WTC11 (cell line): ENCODE data around the gene CAB39. TPM values are rescaled to one million over a fixed set of nuclear protein-coding genes. Genes with fewer than 3 reads are reported as not detected.

Experiments
- ATAC-seq: fragments of 200-7000 bp; cut with Tn5 transposase; 2 replicates; pipeline ENCODE4 v1.10.0; 2021; ENCODE audit warnings: mild to moderate bottlenecking, moderate library complexity
- CTCF ChIA-PET: fragments of 300-600 bp; sonication (Branson Sonifier 250); formaldehyde crosslinking; loops from one replicate; lab custom pipeline; 2021; ENCODE audit warnings: antibody characterized with exemption; lab: Charles Lee
- POLR2A ChIA-PET: fragments of 350-600 bp; sonication (Branson Sonifier 250); formaldehyde crosslinking; loops from one replicate; lab custom pipeline; 2021; ENCODE audit warnings: antibody characterized with exemption; lab: Charles Lee
- DNase-seq: peaks from one replicate; pipeline ENCODE4 v3.0.0; 2021; ENCODE audit warnings: low spot score
- H3K27ac Mint-ChIP-seq: 2 replicates; pipeline ENCODE4 v1.8.0; 2021; ENCODE audit warnings: mixed read lengths
- H3K27me3 Mint-ChIP-seq: 2 replicates; pipeline ENCODE4 v1.8.0; 2021; ENCODE audit warnings: low read depth, mild to moderate bottlenecking, moderate library complexity, mixed read lengths
- H3K36me3 Mint-ChIP-seq: 2 replicates; pipeline ENCODE4 v1.8.0; 2021; ENCODE audit warnings: mixed read lengths
- H3K4me1 Mint-ChIP-seq: 2 replicates; pipeline ENCODE4 v1.8.0; 2022; ENCODE audit warnings: mixed read lengths
- H3K4me3 Mint-ChIP-seq: 2 replicates; pipeline ENCODE4 v1.8.0; 2021; ENCODE audit warnings: mild to moderate bottlenecking, moderate library complexity, mixed read lengths
- H3K9me3 Mint-ChIP-seq: 2 replicates; pipeline ENCODE4 v1.8.0; 2021; ENCODE audit warnings: mixed read lengths
- E2F5 ChIP-seq: sonication (generic); formaldehyde crosslinking; IDR thresholded peaks from 2 replicates; pipeline ENCODE4 v1.8.1; 2022; ENCODE audit warnings: mild to moderate bottlenecking, moderate library complexity, missing genetic modification reagents
- GTF2I ChIP-seq: fragments of 250-450 bp; sonication (Bioruptor Pico); conservative IDR thresholded peaks from 2 replicates; pipeline ENCODE4 v1.4.0; 2021; ENCODE audit warnings: mild to moderate bottlenecking
- KAT7 ChIP-seq: sonication (generic); formaldehyde crosslinking; IDR thresholded peaks from 2 replicates; pipeline ENCODE4 v1.8.1; 2023; ENCODE audit warnings: missing genetic modification reagents, mild to moderate bottlenecking, borderline replicate concordance
- MAX ChIP-seq: sonication (generic); formaldehyde crosslinking; IDR thresholded peaks from 2 replicates; pipeline ENCODE4 v1.8.0; 2022; ENCODE audit warnings: mild to moderate bottlenecking, missing genetic modification reagents
- MXD4 ChIP-seq: fragments of 250-450 bp; sonication (Bioruptor Pico); IDR thresholded peaks from 2 replicates; pipeline ENCODE4 v1.8.0; 2021; ENCODE audit warnings: mild to moderate bottlenecking, moderate library complexity, borderline replicate concordance
- NFATC4 ChIP-seq: fragments of 250-450 bp; sonication (Bioruptor Pico); IDR thresholded peaks from 2 replicates; pipeline ENCODE4 v1.9.0; 2021; ENCODE audit warnings: mild to moderate bottlenecking
- OVOL2 ChIP-seq: fragments of 250-450 bp; sonication (Bioruptor Pico); IDR thresholded peaks from 2 replicates; pipeline ENCODE4 v1.9.0; 2021; ENCODE audit warnings: mild to moderate bottlenecking, borderline replicate concordance
- SOX15 ChIP-seq: fragments of 250-450 bp; sonication (Bioruptor Pico); IDR thresholded peaks from 2 replicates; pipeline ENCODE4 v1.9.0; 2021; ENCODE audit warnings: mild to moderate bottlenecking
- SP1 ChIP-seq: sonication (generic); formaldehyde crosslinking; conservative IDR thresholded peaks from 2 replicates; pipeline ENCODE4 v1.8.1; 2022; ENCODE audit warnings: missing genetic modification reagents
- TP53 ChIP-seq: sonication (generic); formaldehyde crosslinking; IDR thresholded peaks from 2 replicates; pipeline ENCODE4 v1.8.1; 2023; ENCODE audit warnings: mild to moderate bottlenecking, missing genetic modification reagents
- ZBTB21 ChIP-seq: sonication (generic); formaldehyde crosslinking; IDR thresholded peaks from 2 replicates; pipeline ENCODE4 v1.8.1; 2023; ENCODE audit warnings: mild to moderate bottlenecking, missing genetic modification reagents, borderline replicate concordance
- ZBTB43 ChIP-seq: sonication (generic); formaldehyde crosslinking; IDR thresholded peaks from 2 replicates; pipeline ENCODE4 v1.8.1; 2023; ENCODE audit warnings: mild to moderate bottlenecking, missing genetic modification reagents
- ZNF423 ChIP-seq: fragments of 250-450 bp; sonication (Bioruptor Pico); IDR thresholded peaks from 2 replicates; pipeline ENCODE4 v2.1.2; 2022; ENCODE audit warnings: mild to moderate bottlenecking, moderate library complexity
- ZSCAN18 ChIP-seq: fragments of 250-450 bp; sonication (Bioruptor Pico); IDR thresholded peaks from 2 replicates; pipeline ENCODE4 v2.1.2; 2022; ENCODE audit warnings: mild to moderate bottlenecking, moderate library complexity
- total RNA-seq: library from RNA; stranded (reverse); gene quantifications from 3 replicates; pipeline ENCODE4 v1.2.3, GENCODE V29; 2021
- TF ChIP-seq, protein P1 (sequence below): sonication (generic); formaldehyde crosslinking; IDR thresholded peaks from 2 replicates; pipeline ENCODE4 v1.8.0; 2022; ENCODE audit warnings: mild to moderate bottlenecking, missing genetic modification reagents
- TF ChIP-seq, protein P2 (sequence below): fragments of 200-600 bp; IDR thresholded peaks from 2 replicates; pipeline ENCODE4 v1.8.0; 2022; ENCODE audit warnings: antibody characterized with exemption
- TF ChIP-seq, protein P3 (sequence below): sonication (generic); formaldehyde crosslinking; IDR thresholded peaks from 2 replicates; pipeline ENCODE4 v1.8.1; 2023; ENCODE audit warnings: mild to moderate bottlenecking, moderate library complexity, missing genetic modification reagents

The CAB39 gene
- total RNA-seq, 1 experiment from 2014 or later = 36.9 TPM

DNA sequence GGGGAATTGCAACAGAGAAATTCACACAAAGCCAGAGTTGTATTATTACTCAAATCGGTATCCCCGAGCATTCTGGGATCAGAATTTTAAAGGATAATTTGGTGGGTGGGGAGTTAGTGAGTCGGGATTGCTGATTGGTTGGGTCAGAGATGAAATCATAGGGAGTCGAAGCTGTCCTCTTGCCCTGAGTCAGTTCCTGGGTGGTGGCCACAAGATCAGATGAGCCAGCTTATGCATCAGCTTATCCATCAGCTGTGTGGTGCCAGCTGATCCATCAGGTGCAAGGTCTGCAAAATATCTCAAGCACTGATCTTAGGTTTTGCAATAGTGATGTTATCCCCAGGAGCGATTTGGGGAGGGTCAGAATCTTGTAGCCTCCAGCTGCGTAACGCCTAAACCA, 117.8 kb downstream of the CAB39 start:
- no peak overlapping the region for H3K4me3 Mint-ChIP-seq
- no peak for DNase-seq
- no peak for ATAC-seq
- ChIA-PET CTCF (interaction anchor here (1.0 to 3.2 kb wide), 3 partner anchors 18 to 94 kb away, joined by 3 to 10 read pairs (median 10); no protein-coding TSS in a partner anchor), POLR2A (no interaction called here)
- no peaks in the 10 kb centered on the region for H3K36me3 Mint-ChIP-seq
- peaks cover 5% of the 10 kb centered on the region; the same call in 1 of the 2 replicates for H3K27me3 Mint-ChIP-seq
- H3K4me1 Mint-ChIP-seq = no peaks in the 10 kb centered on the region
- TF ChIP-seq NFATC4 (CRISPR knock-in tag) = no peak
- no peak for TF ChIP-seq E2F5
- no peak for TF ChIP-seq ZNF423
- TF ChIP-seq, protein P1, sequence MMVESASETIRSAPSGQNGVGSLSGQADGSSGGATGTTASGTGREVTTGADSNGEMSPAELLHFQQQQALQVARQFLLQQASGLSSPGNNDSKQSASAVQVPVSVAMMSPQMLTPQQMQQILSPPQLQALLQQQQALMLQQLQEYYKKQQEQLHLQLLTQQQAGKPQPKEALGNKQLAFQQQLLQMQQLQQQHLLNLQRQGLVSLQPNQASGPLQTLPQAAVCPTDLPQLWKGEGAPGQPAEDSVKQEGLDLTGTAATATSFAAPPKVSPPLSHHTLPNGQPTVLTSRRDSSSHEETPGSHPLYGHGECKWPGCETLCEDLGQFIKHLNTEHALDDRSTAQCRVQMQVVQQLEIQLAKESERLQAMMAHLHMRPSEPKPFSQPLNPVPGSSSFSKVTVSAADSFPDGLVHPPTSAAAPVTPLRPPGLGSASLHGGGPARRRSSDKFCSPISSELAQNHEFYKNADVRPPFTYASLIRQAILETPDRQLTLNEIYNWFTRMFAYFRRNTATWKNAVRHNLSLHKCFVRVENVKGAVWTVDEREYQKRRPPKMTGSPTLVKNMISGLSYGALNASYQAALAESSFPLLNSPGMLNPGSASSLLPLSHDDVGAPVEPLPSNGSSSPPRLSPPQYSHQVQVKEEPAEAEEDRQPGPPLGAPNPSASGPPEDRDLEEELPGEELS (CRISPR knock-in tag) = no peak
- TF ChIP-seq GTF2I = no peak
- no peak for TF ChIP-seq MXD4 (CRISPR knock-in tag)
- no peak for TF ChIP-seq KAT7 (CRISPR knock-in tag)
- no peak for TF ChIP-seq ZBTB21 (CRISPR knock-in tag)
- TF ChIP-seq TP53 (CRISPR knock-in tag) = no peak
- peaks cover 4% of the 10 kb centered on the region; the same call in 1 of the 2 replicates for H3K9me3 Mint-ChIP-seq
- H3K27ac Mint-ChIP-seq = no peak overlapping the region

- Mint-ChIP-seq H3K9me3 (peaks cover 19% of the 10 kb centered on the region), H3K27me3 (peaks cover 4% of the 10 kb centered on the region; the same call in 1 of the 2 replicates), H3K4me1 (0 out of 2 replicates have a peak, but pooled peaks cover 3% of the 10 kb centered on the region), H3K27ac (no peak overlapping the region), H3K36me3 (no peaks in the 10 kb centered on the region), H3K4me3 (no peak overlapping the region)
- POLR2A ChIA-PET = no interaction called here
- DNase-seq (no peak), ATAC-seq (no peak)
- CTCF ChIA-PET = interaction anchor here (0.6 to 2.6 kb wide), 4 partner anchors 8 to 147 kb away, joined by 3 to 20 read pairs (median 5); no protein-coding TSS in a partner anchor
- TF ChIP-seq MXD4 (CRISPR knock-in tag) = no peak
- TF ChIP-seq, protein P2, sequence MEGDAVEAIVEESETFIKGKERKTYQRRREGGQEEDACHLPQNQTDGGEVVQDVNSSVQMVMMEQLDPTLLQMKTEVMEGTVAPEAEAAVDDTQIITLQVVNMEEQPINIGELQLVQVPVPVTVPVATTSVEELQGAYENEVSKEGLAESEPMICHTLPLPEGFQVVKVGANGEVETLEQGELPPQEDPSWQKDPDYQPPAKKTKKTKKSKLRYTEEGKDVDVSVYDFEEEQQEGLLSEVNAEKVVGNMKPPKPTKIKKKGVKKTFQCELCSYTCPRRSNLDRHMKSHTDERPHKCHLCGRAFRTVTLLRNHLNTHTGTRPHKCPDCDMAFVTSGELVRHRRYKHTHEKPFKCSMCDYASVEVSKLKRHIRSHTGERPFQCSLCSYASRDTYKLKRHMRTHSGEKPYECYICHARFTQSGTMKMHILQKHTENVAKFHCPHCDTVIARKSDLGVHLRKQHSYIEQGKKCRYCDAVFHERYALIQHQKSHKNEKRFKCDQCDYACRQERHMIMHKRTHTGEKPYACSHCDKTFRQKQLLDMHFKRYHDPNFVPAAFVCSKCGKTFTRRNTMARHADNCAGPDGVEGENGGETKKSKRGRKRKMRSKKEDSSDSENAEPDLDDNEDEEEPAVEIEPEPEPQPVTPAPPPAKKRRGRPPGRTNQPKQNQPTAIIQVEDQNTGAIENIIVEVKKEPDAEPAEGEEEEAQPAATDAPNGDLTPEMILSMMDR = no peak
- no peak for TF ChIP-seq SP1 (CRISPR knock-in tag)
- TF ChIP-seq ZSCAN18 (CRISPR knock-in tag) = no peak
- no peak for TF ChIP-seq MAX (CRISPR knock-in tag)
- TF ChIP-seq SOX15 = no peak
- no peak for TF ChIP-seq OVOL2 (CRISPR knock-in tag)
- TF ChIP-seq ZBTB43 (CRISPR knock-in tag) = no peak
- TF ChIP-seq, protein P3, sequence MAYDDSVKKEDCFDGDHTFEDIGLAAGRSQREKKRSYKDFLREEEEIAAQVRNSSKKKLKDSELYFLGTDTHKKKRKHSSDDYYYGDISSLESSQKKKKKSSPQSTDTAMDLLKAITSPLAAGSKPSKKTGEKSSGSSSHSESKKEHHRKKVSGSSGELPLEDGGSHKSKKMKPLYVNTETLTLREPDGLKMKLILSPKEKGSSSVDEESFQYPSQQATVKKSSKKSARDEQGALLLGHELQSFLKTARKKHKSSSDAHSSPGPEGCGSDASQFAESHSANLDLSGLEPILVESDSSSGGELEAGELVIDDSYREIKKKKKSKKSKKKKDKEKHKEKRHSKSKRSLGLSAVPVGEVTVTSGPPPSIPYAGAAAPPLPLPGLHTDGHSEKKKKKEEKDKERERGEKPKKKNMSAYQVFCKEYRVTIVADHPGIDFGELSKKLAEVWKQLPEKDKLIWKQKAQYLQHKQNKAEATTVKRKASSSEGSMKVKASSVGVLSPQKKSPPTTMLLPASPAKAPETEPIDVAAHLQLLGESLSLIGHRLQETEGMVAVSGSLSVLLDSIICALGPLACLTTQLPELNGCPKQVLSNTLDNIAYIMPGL = no peak
Measured at GRCh38 chr2:230840301-230840700, 127.7 kb downstream of the CAB39 start.
